DMS153 treated with DMSO at 0.1 percent for 48 hours (cell line): ENCODE measurements around the gene ACADL.

Experiments used
- DNase-seq: peaks from one replicate; lab custom pipeline; 2025; ENCODE audit not compliant: unreplicated experiment; lab: John Stamatoyannopoulos, UW

ACADL gene

DNA sequence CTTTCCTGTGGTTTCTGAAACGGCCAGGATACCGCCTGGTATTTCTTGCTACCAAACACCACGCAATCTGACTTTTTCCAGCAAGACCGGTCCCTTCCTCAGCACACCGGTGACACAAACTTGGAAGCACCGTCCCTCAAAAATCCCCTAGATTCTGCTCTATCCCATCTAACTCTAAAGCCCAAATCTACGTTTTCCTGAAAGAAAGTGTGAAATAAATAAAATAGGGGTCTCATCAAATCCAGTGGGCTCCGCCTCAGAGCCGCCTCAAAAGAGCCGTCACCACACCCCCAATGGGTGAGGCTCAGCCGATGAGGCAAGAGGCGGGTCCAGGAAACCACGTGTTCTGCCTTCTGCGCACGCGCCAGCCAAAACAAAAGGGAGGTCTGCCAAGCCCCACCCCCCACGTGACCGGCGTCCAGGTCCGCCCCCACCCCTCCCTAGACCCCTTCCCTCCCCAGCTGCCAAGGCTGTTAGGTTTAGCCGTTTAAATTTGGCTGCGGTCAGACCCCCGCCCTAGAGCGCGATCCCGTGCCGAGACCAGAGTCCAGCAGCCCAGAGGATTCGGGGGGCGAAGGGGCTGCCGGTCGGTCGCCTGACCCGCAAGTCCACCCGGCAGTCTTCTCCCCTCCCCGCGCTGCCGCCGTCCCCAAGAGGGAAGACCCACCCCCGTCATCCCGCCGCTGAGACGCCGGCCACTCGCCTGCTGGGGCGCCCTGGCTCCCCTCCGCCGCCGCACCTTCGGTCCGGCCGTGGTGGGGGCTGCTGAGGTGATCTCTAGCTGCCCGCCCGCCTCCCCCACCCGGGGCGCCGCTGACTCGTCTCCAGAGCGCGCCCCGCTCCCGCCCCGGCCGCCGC, 54.6 kb downstream of the ACADL start:
- DNase-seq = peak; percentile 86

DNA sequence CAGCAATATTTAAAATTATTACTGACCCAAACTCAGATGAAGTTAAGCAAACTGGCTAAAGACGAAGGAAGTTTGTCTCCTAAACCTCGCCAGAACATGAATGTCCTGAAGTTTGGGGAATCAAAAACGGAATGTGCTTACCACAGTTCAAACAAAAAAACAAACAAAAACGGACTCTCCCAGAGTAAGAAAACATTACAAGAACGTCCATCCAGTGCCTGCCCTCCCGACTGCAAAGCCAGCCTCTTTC, 55.1 kb downstream of the ACADL start:
- DNase-seq = no peak

DNA sequence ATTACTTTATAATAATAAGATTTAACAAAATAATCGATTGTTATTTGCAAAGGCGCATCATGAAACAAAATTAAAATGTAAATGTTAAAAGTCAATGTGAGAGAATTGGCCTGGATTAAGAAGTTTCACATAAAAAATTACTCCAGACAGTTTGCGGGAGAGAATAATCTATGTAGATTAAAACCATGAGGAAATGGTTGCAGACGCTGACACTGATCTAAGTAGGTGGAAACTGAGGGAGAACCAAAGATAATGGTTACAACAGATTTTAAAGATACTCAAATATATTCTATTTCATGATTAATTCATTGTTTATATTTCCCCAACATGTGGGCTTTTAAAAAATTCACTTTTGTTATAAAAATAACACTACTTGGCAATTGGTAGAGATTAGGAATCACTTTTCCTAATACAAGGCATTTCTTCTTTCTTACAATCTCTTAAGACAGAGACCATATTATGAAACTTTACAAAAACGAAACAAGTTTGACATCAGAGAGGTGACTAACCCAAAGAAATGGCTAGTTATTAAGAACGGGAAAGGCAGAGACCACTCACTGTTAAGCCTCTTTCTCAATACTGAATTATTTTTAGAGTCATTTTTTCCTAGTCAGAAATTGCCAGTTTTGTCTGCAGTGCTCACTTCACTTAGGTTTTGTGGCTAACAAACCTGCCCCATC, 55.6 kb downstream of the ACADL start:
- no peak for DNase-seq

DNA sequence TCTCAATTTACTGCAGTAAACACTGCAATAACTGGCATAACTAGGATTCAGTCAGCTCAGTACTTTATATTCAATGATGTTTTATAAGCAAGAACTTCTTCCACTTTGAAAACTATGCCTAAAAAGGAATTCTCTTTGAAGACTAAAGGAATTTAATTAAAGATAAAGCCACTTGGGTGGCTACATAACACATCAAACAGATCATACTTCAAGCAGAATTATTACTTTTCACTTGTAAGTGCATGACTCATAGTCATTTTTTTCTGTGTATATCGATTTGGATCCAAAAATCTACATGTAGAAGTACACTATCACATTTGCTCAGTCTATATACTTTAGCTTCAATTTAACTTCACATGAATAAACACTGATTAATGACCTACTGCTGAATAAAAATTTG, 58.0 kb downstream of the ACADL start:
- no peak for DNase-seq

DNA sequence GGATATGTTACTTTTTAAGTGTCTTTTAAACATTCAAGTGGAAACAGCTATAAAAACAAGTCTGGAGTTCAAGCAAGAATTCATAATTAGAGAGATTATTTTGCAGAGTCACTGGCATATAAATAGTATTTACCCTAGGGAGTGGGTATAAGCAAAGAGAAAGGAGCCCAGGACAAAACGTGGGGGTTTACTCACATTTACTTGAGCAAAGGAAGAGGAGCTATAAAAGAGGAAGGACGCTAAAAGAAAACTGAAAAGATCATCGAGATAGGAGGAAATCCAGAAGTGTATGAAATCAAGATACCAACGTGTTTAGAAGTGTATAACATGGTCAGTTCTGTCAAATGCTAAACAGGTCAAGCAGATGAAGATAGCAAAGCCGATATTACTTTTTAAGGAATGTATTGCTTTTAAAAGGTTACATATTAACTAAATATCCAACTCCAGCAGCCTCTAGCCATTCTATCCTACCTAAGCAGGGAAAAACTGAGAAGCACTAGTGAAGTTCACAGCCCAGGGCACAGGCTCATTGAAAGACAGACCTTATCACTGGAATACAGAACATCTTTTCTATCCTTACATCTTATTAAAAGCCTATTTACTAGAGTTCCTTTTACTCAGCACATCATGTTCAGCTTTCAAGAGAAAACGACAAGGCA, 62.7 kb downstream of the ACADL start:
- DNase-seq = no peak

DNA sequence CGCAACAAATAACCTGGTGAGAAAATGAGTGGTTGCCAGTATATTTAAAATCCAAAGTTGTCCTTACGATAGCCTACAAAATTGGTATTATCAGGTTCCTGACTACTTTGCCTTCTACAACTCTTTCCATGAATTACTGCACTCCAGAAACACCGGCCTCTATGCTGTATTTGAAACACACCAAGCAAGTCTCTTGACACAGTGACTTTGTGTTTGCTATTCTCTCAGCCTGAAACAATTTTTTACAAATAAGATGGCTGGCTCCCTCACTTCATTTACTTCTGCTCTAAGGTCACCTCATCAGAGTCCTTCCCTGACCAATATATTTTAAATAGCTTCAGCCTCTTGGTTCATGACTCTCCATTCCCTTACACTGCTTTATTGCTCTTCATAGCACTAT, 66.2 kb downstream of the ACADL start:
- DNase-seq = no peak

DNA sequence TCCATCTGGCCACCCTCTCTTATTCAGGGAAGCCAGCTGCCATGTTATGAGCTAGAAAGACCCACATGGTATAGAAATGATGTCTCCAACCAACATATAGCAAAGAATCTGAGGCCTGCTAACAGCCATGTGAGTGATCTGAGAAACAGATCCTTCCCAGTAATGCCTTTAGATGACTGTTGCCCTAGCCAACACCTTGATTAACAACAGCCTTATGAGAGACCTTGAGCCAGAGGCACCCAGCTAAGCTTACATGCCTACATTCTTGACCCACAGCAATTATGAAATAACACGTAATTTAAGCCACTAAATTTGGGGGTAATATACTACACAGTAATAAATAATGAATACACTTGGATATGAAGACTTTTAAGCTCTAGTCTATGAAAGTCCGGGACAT, 67.0 kb downstream of the ACADL start:
- no peak for DNase-seq

DNA sequence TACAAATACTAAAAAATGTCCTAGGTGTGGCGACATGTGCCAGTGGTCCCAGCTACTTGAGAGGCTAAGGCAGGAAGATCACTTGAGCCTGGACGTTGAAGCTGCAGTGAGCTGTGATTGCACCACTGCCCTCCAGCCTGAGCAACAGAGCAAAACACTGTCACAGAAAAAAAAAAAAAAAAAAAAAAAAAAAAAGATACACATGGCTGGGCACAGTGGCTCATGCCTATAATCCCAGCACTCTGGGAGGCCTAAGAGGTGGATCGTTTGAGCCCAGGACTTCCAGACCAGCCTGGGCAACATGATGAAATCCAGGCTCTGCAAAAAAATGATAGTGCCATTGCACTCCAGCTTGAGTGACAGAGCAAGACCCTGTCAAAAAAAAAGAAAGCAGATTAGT, 67.7 kb downstream of the ACADL start:
- DNase-seq = no peak

DNA sequence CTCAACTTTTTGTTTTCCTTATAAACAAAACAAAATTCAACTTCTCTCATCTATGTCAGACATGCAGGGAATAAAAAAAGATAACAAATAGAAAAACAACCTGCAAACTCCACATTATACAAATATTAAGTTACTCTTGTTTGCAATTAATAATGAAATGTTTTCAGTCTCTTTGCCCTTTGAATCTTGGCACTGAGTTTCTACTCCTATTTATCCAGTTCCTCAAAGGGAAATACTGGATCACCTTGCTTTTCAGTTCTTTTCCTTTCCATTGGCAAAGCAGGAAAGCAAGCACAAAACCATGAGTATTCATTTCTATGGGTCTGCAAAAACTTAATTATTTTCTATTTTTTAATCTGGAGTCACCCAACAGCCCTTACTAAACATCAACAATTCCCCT, 77.6 kb downstream of the ACADL start:
- no peak for DNase-seq
